Brain microvascular endothelial cell (primary cell): Measurements from ENCODE around the gene FITM1.

Source experiments
- DNase-seq: peaks from one replicate; pipeline ENCODE4 v3.0.0-alpha.2; 2020
- H3K27ac ChIP-seq: fragments of 250-450 bp; sonication (Bioruptor Pico); 2 replicates; pipeline ENCODE4 v1.5.1; 2020; ENCODE audit warnings: mild to moderate bottlenecking, moderate library complexity
- H3K27me3 ChIP-seq: fragments of 250-450 bp; sonication (Bioruptor Pico); replicated peaks from 2 replicates; pipeline ENCODE4 v1.5.1; 2020; ENCODE audit warnings: mild to moderate bottlenecking
- H3K36me3 ChIP-seq: fragments of 250-450 bp; sonication (Bioruptor Pico); replicated peaks from 2 replicates; pipeline ENCODE4 v1.5.1; 2020; ENCODE audit warnings: mild to moderate bottlenecking
- H3K4me3 ChIP-seq: 2 replicates; pipeline ENCODE4 v1.5.1; 2011; ENCODE audit warnings: low read depth, mild to moderate bottlenecking, control low read depth, low read length, moderate library complexity
- in situ Hi-C: cut with HindIII; loops from 2 replicates; pipeline ENCODE4 v1.10.0; 2017; ENCODE audit warnings: low sequenced_read_pairs, low pct_ligation_motif_present
- TF ChIP-seq, protein P1 (sequence below): IDR thresholded peaks from 2 replicates; pipeline ENCODE4 v1.5.1; 2011; ENCODE audit warnings: low read depth, mild to moderate bottlenecking, moderate library complexity, low read length, control low read depth, inconsistent platforms; ENCODE audit errors: missing control alignments

The FITM1 gene

DNA sequence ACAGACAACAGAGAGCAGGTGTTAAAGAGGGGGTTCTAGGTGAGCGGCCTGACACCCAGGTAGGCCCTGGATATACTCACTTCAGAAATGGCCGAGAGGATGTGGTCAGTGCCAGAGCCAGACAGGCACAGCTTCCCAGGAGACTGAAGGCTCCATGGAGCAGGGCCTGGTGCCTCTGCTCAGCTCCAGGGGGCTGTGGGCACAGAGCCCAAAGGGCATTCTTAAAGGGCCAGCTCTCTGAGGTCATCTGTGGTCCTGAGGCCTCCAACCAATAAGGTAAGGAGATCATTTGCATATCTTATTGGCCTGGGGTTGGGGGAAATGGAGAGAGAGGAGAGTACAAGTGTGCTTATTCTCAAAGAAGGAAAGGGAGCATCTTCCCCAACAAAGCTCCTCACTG, 46.0 kb upstream of the FITM1 start:
- Histone ChIP-seq H3K36me3 (no peaks in the 10 kb centered on the region), H3K27ac (no peak overlapping the region), H3K4me3 (no peak overlapping the region), H3K27me3 (peaks cover 24% of the 10 kb centered on the region)
- in situ Hi-C loops = no loop called here
- no peak for DNase-seq
- TF ChIP-seq, protein P1, sequence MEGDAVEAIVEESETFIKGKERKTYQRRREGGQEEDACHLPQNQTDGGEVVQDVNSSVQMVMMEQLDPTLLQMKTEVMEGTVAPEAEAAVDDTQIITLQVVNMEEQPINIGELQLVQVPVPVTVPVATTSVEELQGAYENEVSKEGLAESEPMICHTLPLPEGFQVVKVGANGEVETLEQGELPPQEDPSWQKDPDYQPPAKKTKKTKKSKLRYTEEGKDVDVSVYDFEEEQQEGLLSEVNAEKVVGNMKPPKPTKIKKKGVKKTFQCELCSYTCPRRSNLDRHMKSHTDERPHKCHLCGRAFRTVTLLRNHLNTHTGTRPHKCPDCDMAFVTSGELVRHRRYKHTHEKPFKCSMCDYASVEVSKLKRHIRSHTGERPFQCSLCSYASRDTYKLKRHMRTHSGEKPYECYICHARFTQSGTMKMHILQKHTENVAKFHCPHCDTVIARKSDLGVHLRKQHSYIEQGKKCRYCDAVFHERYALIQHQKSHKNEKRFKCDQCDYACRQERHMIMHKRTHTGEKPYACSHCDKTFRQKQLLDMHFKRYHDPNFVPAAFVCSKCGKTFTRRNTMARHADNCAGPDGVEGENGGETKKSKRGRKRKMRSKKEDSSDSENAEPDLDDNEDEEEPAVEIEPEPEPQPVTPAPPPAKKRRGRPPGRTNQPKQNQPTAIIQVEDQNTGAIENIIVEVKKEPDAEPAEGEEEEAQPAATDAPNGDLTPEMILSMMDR = no peak

DNA sequence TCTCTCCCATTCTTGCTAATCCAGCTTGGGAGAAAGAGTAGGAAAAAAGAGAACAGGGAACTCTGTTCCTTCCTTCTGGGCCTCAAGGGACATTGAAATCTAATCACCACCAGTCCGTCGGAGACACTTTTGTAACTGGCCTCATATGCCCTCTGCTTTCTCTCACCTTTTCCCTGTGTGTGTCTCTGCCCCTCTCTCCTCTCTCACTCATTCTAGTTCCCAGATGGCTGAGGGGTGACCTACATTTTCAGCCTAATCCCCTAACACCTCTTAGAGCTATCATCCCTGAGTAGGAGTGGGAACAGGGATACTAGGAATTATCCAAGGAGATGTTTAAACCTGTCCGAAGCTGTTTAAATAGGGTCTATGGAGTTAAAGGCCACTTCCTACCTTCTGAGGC, 45.2 kb upstream of the FITM1 start:
- Histone ChIP-seq H3K27me3 (peaks cover 20% of the 10 kb centered on the region), H3K27ac (no peak overlapping the region), H3K4me3 (no peak overlapping the region), H3K36me3 (no peaks in the 10 kb centered on the region)
- no peak for DNase-seq
- in situ Hi-C loops = no loop called here
- TF ChIP-seq, protein P1 = no peak

DNA sequence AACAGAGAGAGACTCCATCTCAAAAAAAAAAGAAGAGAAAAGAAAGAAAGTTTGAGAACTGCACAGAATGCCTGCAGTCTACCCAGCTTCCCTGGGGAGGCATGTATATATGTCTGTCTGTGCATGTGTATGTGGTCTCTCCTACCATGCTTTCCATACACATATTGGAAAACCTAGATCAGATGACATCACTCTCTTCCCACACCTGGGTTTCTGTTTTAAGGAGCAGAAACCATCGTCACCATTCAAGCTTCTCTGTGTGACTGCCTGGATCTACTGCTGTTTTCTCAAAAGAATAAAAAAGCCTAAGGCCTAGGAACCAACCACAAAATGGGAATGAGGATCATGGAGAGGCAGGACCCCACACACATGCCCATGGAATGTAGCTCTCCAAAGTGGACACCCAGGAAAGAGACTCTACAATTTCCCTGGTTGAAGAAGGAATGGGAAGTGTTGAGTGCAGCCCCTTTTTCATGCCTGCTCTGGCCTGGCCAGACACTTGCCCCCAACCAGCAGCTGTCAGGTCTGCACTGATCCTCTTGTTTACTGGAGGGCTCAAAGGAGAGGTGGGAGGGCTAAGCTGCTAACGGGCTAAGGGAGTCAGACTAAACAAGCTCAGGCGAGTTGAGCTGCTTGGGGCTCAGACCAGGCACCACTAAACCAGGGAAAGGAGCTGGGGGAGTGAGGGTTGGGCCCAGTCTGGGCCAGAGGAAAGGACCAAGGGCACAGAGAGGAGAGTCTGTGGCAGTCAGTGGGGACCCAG, 44.1 kb upstream of the FITM1 start:
- Histone ChIP-seq H3K27me3 (peaks cover 14% of the 10 kb centered on the region), H3K36me3 (no peaks in the 10 kb centered on the region), H3K27ac (no peak overlapping the region), H3K4me3 (no peak overlapping the region)
- TF ChIP-seq, protein P1 = no peak
- in situ Hi-C loops = no loop called here
- DNase-seq = no peak

DNA sequence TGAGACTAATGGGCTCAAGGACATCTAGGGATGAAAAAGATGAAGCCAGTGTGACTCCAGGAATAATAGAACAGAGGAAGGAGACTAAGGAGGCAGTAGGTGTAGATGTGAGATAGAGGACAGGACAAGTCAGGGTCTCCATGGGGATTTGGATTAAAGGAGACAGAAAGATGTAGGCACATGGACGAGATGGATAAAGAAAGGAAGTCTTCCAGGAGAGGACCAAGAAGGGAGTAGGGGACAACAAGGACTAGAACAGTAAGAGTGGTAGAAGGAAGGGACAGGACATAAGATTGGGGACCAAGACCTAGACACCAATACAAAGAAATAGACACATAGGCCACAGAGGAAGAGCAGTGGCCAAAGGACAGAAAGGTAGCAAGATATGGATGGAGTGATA, 43.5 kb upstream of the FITM1 start:
- TF ChIP-seq, protein P1 = no peak
- in situ Hi-C loops = no loop called here
- Histone ChIP-seq H3K4me3 (no peak overlapping the region), H3K36me3 (no peaks in the 10 kb centered on the region), H3K27ac (no peak overlapping the region), H3K27me3 (peaks cover 9% of the 10 kb centered on the region)
- DNase-seq = no peak

DNA sequence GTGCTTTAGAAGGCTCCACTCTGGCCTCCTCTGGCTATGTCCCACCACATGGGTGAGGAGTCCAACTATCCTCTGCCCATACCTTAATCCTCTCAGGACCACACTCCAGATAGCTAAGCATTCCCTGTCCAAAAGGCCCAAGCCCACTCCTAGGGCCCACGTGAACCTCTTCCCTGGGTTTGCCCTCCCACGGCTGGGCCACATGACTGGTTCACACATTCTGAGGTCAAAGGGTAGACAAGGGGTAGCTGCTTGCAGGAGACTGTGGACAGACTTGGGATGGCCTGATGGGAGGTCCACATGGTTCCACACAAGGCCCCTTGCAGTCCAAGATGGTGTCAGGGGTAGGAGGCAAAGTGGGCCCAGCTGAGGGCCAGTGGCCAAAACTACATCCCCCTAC, 42.4 kb upstream of the FITM1 start:
- Histone ChIP-seq H3K36me3 (no peaks in the 10 kb centered on the region), H3K4me3 (no peak overlapping the region), H3K27ac (no peak overlapping the region), H3K27me3 (no peaks in the 10 kb centered on the region)
- DNase-seq = no peak
- TF ChIP-seq, protein P1 = no peak
- in situ Hi-C loops = no loop called here

DNA sequence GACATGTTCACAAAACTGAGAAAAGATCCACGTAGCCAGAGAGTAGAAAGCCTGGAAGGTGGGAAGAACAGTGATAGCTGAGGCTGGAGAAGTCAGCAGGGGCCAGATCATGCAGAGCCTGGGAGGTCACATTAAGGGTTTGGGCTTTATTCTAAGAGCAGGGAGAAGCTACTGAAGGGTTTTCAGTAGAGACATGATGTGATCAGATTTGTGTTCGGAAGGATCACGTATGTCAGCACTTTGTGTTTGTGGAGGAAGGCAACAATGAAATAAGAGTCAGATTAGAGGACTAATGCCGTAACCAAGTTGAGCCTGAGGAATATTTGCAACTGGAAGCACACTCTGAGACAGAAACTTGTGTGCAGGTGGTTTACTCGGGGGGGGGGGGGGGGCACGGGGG, 40.6 kb upstream of the FITM1 start:
- Histone ChIP-seq H3K27ac (no peak overlapping the region), H3K27me3 (no peaks in the 10 kb centered on the region), H3K36me3 (no peaks in the 10 kb centered on the region), H3K4me3 (no peak overlapping the region)
- no peak for DNase-seq
- TF ChIP-seq, protein P1 = no peak
- in situ Hi-C loops = no loop called here
